HEK293T (cell line): ENCODE results near the gene BEST2.

Source experiments
- ARNT ChIP-seq: fragments of 450-650 bp; IDR thresholded peaks from 2 replicates; pipeline ENCODE4 v1.6.1; 2017; ENCODE audit warnings: mild to moderate bottlenecking
- BHLHE40 ChIP-seq: fragments of 450-650 bp; IDR thresholded peaks from 2 replicates; pipeline ENCODE4 v1.6.1; 2016; ENCODE audit warnings: mild to moderate bottlenecking, moderate library complexity, borderline replicate concordance
- CTBP1 ChIP-seq: fragments of 450-650 bp; IDR thresholded peaks from 2 replicates; pipeline ENCODE4 v1.6.1; 2016; ENCODE audit warnings: borderline replicate concordance
- ELF4 ChIP-seq: fragments of 450-650 bp; IDR thresholded peaks from 2 replicates; pipeline ENCODE4 v1.6.1; 2017; ENCODE audit warnings: antibody characterized with exemption
- FOXA1 ChIP-seq: fragments of 450-650 bp; IDR thresholded peaks from 2 replicates; pipeline ENCODE4 v1.6.1; 2016; ENCODE audit warnings: mild to moderate bottlenecking
- FOXK2 ChIP-seq: fragments of 450-650 bp; IDR thresholded peaks from 2 replicates; pipeline ENCODE4 v1.6.1; 2016; ENCODE audit warnings: mild to moderate bottlenecking
- FOXM1 ChIP-seq: fragments of 450-650 bp; IDR thresholded peaks from 2 replicates; pipeline ENCODE4 v1.6.1; 2017; ENCODE audit warnings: mild to moderate bottlenecking, borderline replicate concordance
- L3MBTL2 ChIP-seq: fragments of 450-650 bp; conservative IDR thresholded peaks from 2 replicates; pipeline ENCODE4 v1.6.1; 2016; ENCODE audit warnings: mild to moderate bottlenecking
- NFRKB ChIP-seq: fragments of 450-650 bp; IDR thresholded peaks from 2 replicates; pipeline ENCODE4 v1.6.1; 2016; ENCODE audit warnings: mild to moderate bottlenecking, moderate library complexity
- PKNOX1 ChIP-seq: fragments of 450-650 bp; IDR thresholded peaks from 2 replicates; pipeline ENCODE4 v1.6.1; 2016
- SP1 ChIP-seq: fragments of 450-650 bp; IDR thresholded peaks from 2 replicates; pipeline ENCODE4 v1.6.1; 2017
- SUZ12 ChIP-seq: fragments of 450-650 bp; IDR thresholded peaks from 2 replicates; pipeline ENCODE4 v1.6.1; 2016; ENCODE audit warnings: mild to moderate bottlenecking
- TARDBP ChIP-seq: fragments of 450-650 bp; IDR thresholded peaks from 2 replicates; pipeline ENCODE4 v1.6.1; 2016

- no peak for TF ChIP-seq NFRKB
- no peak for TF ChIP-seq FOXM1
- no peak for TF ChIP-seq CTBP1
- TF ChIP-seq ARNT: no peak
- no peak for TF ChIP-seq ELF4
- TF ChIP-seq TARDBP: no peak
- no peak for TF ChIP-seq SP1
- no peak for TF ChIP-seq L3MBTL2
- no peak for TF ChIP-seq BHLHE40
- TF ChIP-seq PKNOX1: no peak
- no peak for TF ChIP-seq SUZ12
- TF ChIP-seq FOXK2: no peak
- TF ChIP-seq FOXA1: no peak
These were observed 36.5 kb upstream of the BEST2 start for GRCh38 chr19:12715102-12715501.
